Neural cell (in vitro differentiated cells): ENCODE measurements around the gene TRAM2. TPM values are rescaled to one million over a fixed set of nuclear protein-coding genes. Genes with fewer than 3 reads are reported as not detected.

Experiments
- H2AFZ ChIP-seq: fragments of 200-600, 300-800 bp; sonication (generic), shearing (Covaris generic); 2 replicates; pipeline ENCODE4 v1.6.0; 2014; ENCODE audit warnings: low read depth, mild to moderate bottlenecking, antibody characterized with exemption, low read length, moderate library complexity
- H3F3A ChIP-seq: fragments of 200-600 bp; shearing (Covaris generic); 2 replicates; pipeline ENCODE4 v1.6.1; 2016; ENCODE audit warnings: mild to moderate bottlenecking, moderate library complexity, mixed read lengths, antibody characterized with exemption, low read length; ENCODE audit not compliant: insufficient read depth, poor library complexity, severe bottlenecking
- H3K27ac ChIP-seq: fragments of 200-600, 300-800 bp; sonication (generic), shearing (Covaris generic); 2 replicates; pipeline ENCODE4 v1.5.1; 2014; ENCODE audit warnings: mild to moderate bottlenecking, low read length, moderate library complexity
- H3K27me3 ChIP-seq: fragments of 300-800, 200-600 bp; sonication (generic), shearing (Covaris generic); 2 replicates; pipeline ENCODE4 v1.6.0; 2014; ENCODE audit warnings: mild to moderate bottlenecking, low read depth, low read length, moderate library complexity; ENCODE audit not compliant: insufficient read depth
- H3K36me3 ChIP-seq: fragments of 300-800, 200-600 bp; sonication (generic), shearing (Covaris generic); 2 replicates; pipeline ENCODE4 v1.5.1; 2014; ENCODE audit warnings: mild to moderate bottlenecking, antibody characterized with exemption, low read length, moderate library complexity; ENCODE audit not compliant: insufficient read depth
- H3K4me2 ChIP-seq: fragments of 300-800, 200-600 bp; sonication (generic), shearing (Covaris generic); 2 replicates; pipeline ENCODE4 v1.6.0; 2014; ENCODE audit warnings: mild to moderate bottlenecking, low read length
- H3K4me3 ChIP-seq: fragments of 300-800, 200-600 bp; sonication (generic), shearing (Covaris generic); 2 replicates; pipeline ENCODE4 v1.5.1; 2014; ENCODE audit warnings: mild to moderate bottlenecking, low read length, moderate library complexity
- H3K79me2 ChIP-seq: fragments of 200-600 bp; shearing (Covaris generic); replicated peaks from 2 replicates; pipeline ENCODE4 v1.6.0; 2014; ENCODE audit warnings: mild to moderate bottlenecking, low read length, moderate library complexity; ENCODE audit not compliant: insufficient read depth
- H3K9ac ChIP-seq: fragments of 300-800, 200-600 bp; sonication (generic), shearing (Covaris generic); 2 replicates; pipeline ENCODE4 v1.6.1; 2016; ENCODE audit warnings: mild to moderate bottlenecking, low read length, mixed read lengths
- H3K9me2 ChIP-seq: fragments of 200-600 bp; shearing (Covaris generic); 2 replicates; pipeline ENCODE4 v1.6.1; 2016; ENCODE audit warnings: mild to moderate bottlenecking, low read length, mixed read lengths; ENCODE audit not compliant: insufficient read depth
- H3K9me3 ChIP-seq: fragments of 200-600, 300-800 bp; sonication (generic), shearing (Covaris generic); 2 replicates; pipeline ENCODE4 v1.6.1; 2016; ENCODE audit warnings: mild to moderate bottlenecking, mixed run types, low read length, moderate library complexity, mixed read lengths
- H4K20me1 ChIP-seq: fragments of 200-600 bp; shearing (Covaris generic); 2 replicates; pipeline ENCODE4 v1.6.1; 2016; ENCODE audit warnings: mild to moderate bottlenecking, mixed run types; ENCODE audit not compliant: insufficient read depth
- CTCF ChIP-seq: fragments of 450-650 bp; IDR thresholded peaks from 2 replicates; pipeline ENCODE4 v1.5.1; 2014; ENCODE audit warnings: antibody characterized with exemption, mild to moderate bottlenecking, moderate library complexity; ENCODE audit not compliant: poor library complexity, severe bottlenecking
- EP300 ChIP-seq: fragments of 450-650 bp; conservative IDR thresholded peaks from 2 replicates; pipeline ENCODE4 v1.6.1; 2014; ENCODE audit warnings: antibody characterized with exemption, mild to moderate bottlenecking, moderate library complexity; ENCODE audit not compliant: poor library complexity, severe bottlenecking
- EZH2 ChIP-seq: fragments of 200-600, 300-800 bp; shearing (Covaris generic), sonication (generic); IDR thresholded peaks from 2 replicates; pipeline ENCODE4 v1.6.1; 2014; ENCODE audit warnings: antibody characterized with exemption, low read length, borderline replicate concordance, mild to moderate bottlenecking; ENCODE audit not compliant: insufficient read depth, poor library complexity, severe bottlenecking
- MXI1 ChIP-seq: fragments of 450-650 bp; conservative IDR thresholded peaks from 2 replicates; pipeline ENCODE4 v1.6.1; 2014; ENCODE audit warnings: antibody characterized with exemption, mild to moderate bottlenecking; ENCODE audit not compliant: poor library complexity, severe bottlenecking
- POLR2AphosphoS5 ChIP-seq: IDR thresholded peaks from 2 replicates; pipeline ENCODE4 v1.6.1; 2012
- RAD21 ChIP-seq: fragments of 450-650 bp; conservative IDR thresholded peaks from 2 replicates; pipeline ENCODE4 v1.6.1; 2014; ENCODE audit warnings: antibody characterized with exemption, mild to moderate bottlenecking, moderate library complexity
- REST ChIP-seq: IDR thresholded peaks from 2 replicates; pipeline ENCODE4 v1.6.1; 2012; ENCODE audit warnings: borderline replicate concordance
- SMC3 ChIP-seq: fragments of 450-650 bp; conservative IDR thresholded peaks from 2 replicates; pipeline ENCODE4 v1.6.1; 2014; ENCODE audit warnings: antibody characterized with exemption, mild to moderate bottlenecking, moderate library complexity; ENCODE audit not compliant: poor library complexity
- TAF1 ChIP-seq: IDR thresholded peaks from 2 replicates; pipeline ENCODE4 v1.6.1; 2012; ENCODE audit warnings: low read depth
- polyA plus RNA-seq: library from polyadenylated mRNA; depleted of rRNA; stranded (reverse); fragments of >200 nt; gene quantifications from 2 replicates; pipeline ENCODE4 v1.2.3, GENCODE V29; 2014

TRAM2 gene
- polyA plus RNA-seq, 1 donor from 2014 or later, result 0.41 TPM

- Histone ChIP-seq H3K36me3 (no peaks in the 10 kb centered on the region), H3K4me2 (no peak overlapping the region), H3F3A (no peaks in the 10 kb centered on the region), H3K27ac (no peak overlapping the region), H2AFZ (no peak overlapping the region), H3K9me2 (no peaks in the 10 kb centered on the region), H3K79me2 (no peaks in the 10 kb centered on the region), H3K9ac (no peak overlapping the region), H4K20me1 (no peaks in the 10 kb centered on the region), H3K9me3 (no peaks in the 10 kb centered on the region), H3K27me3 (no peaks in the 10 kb centered on the region), H3K4me3 (no peak overlapping the region)
- TF ChIP-seq EP300 (no peak), MXI1 (no peak), REST (no peak), POLR2AphosphoS5 (no peak), TAF1 (no peak), SMC3 (no peak)
These were observed 58.4 kb downstream of the TRAM2 start for GRCh38 chr6:52518279-52518945.

GRCh38 chr6:52517502-52518278, 59.2 kb downstream of the TRAM2 start:
- Histone ChIP-seq H3K36me3 (no peaks in the 10 kb centered on the region), H2AFZ (no peak overlapping the region), H3K27me3 (no peaks in the 10 kb centered on the region), H3F3A (no peaks in the 10 kb centered on the region), H3K9ac (no peak overlapping the region), H3K4me2 (no peak overlapping the region), H3K27ac (no peak overlapping the region), H3K9me3 (no peaks in the 10 kb centered on the region), H3K9me2 (no peaks in the 10 kb centered on the region), H4K20me1 (no peaks in the 10 kb centered on the region), H3K4me3 (no peak overlapping the region), H3K79me2 (no peaks in the 10 kb centered on the region)
- TF ChIP-seq EZH2, result no peak
- TF ChIP-seq RAD21, result no peak
- no peak for TF ChIP-seq EP300
- TF ChIP-seq MXI1, result no peak
- no peak for TF ChIP-seq TAF1
- TF ChIP-seq POLR2AphosphoS5, result no peak
- no peak for TF ChIP-seq CTCF
- TF ChIP-seq REST, result no peak
- no peak for TF ChIP-seq SMC3
